ENCODE results near the gene PROSER3.
"Not testable (repeated sequence)": the region's sequence is repeated elsewhere in the genome, so short reads cannot be mapped to it uniquely, and the experiment has no call there.

The PROSER3 gene

DNA sequence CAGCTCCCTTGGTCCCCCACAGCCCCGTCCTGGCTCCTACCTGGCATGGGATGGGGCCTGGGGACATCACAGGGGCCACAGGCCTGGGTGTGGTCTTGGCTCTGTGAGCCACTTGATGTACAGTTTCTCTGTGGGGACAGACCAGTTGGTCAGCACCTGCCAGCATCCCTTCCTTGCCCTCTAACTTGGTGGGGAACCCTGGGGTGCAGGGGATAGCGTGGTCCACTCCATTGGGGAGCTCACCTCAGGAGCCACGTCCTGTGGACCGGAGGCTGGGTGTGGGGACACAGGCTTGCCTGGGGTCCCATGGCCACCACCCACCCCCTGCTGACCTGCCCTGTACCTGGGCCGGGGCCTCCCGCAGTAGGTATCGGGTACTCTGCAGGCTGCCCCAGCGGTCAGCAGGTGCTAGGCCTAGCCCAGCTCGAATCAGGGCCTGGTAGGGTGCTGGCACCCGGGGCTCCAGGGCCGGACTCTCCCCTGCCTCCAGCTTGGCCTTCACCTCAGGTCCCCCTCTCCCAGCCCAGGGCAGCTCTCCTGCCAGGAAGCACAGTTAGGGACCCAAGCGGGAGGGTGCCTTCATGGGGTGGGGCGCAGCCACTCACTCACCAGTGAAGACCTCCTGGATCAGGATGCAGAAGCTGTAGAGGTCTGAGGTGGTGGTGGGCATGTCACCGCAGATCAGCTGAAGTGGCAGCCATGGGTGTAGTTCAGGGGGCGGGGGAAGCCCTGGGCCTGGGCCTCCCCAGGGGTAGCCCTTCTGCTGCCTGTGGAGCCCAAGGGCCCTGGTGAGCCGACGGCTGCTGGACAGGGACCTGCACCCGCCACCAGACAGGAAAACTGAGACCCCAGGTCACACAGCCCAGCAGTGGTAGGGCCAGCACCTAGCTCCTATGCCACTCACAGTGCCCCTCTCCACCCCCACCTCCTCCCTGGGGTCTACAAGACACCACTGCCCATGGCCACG is 32.3 kb downstream of the PROSER3 start:
- no peak for DNase-seq (ENCODE audit: low read depth in 2 of 2)

DNA sequence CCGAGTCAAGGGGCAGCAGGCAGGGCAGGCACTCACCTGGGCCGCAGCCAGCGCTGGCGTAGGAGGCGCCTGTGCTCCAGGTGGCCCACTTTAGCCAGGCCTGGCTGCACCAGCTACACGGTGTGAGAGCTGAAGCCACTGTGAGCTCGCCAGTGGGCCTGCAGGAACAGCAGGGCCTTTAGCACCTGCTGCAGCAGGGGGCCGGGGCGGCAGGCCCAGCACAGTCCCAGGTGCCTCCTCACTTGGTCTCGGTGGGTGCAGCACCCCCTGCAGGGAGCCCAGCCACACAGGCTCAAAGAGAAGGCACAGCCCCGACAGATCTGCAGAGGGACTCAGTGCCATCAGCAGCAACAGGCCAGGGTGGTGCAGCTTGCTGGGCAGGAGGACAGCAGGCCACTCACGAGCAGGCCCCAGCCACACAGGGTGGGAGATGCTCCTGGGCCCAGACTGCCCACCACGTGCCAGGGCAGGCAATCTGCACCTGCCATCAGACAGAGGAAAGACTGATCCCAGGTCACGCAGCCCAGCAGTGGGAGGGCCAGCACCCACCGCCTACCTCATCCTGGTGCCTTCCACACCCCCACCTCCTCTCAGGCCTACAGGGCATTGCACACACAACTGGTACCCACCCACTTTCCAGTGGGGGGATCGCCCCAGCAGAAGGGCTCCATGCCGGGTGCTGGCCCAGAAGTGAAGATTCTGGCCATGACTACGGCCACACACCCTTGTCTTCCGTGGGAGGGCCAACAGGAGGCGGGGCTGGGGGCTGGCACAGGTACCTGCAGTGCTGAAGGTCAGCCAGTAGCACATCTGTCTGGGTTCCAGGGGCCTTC is 33.2 kb downstream of the PROSER3 start:
- DNase-seq (ENCODE audit: low read depth in 2 of 2), result no peak

DNA sequence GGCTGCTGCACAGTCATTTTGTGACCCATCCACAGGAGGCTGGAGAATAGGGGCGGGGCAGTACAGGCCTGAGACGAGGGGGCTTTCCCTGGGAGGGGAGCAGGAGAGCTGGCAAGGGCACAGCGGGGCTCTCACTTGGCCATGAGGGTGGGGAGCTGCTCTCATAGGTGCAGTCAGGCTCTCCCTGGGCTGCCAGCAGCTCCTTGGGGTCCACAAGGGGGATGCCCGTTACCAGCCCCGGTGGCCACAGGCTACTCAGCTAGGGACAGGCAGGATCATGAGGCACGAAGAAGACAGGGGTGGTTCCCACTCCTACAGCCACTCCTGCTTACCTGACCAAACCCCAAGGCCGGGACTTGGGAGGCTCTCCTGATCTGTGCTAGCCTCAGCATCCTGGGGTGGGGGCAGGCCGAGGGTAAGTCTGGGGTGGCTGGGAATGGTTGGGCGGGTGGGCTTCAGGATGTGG is 33.9 kb downstream of the PROSER3 start:
- DNase-seq (ENCODE audit: low read depth in 2 of 2), result no peak

DNA sequence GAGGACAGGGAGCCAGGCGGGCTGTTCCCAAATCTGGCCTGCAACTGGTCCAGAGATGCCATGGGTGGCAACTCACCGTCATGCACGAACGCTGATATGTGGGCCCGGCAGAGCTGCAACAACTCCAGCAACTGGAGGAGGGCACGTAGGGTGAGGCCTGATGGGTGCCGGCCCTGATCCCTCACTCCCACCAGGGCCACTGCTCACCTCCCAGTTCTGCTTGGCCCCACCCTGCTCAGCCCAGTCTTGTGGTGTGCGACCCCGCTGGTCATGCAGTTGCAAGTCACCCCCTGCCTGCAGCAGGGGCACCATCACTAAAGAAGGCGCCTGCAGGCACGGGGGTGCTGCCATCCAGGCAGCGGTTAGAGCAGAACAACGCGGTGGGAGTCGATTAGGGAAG is 34.3 kb downstream of the PROSER3 start:
- DNase-seq (ENCODE audit: low read depth in 2 of 2), result no peak

DNA sequence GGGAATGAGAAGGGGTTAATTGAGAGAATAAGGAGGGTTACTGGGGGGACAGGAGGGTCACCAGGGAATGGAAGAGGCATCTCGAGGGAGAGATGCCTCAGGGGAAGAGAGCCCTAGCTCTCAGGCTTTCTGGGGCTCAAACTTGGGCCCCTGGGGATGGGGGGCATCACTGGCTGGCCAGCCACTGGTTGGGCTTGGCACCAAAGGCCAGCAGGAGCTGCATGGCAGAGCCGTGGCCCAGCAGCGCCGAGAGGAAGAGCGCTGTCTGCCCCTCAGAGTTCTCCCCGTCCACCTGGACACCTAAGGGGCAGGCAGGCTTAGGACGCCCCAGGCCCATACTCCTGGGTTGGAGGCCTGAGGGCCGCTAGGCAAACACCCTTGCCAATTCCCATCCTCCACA is 34.9 kb downstream of the PROSER3 start:
- DNase-seq (ENCODE audit: low read depth in 2 of 2), result no peak

DNA sequence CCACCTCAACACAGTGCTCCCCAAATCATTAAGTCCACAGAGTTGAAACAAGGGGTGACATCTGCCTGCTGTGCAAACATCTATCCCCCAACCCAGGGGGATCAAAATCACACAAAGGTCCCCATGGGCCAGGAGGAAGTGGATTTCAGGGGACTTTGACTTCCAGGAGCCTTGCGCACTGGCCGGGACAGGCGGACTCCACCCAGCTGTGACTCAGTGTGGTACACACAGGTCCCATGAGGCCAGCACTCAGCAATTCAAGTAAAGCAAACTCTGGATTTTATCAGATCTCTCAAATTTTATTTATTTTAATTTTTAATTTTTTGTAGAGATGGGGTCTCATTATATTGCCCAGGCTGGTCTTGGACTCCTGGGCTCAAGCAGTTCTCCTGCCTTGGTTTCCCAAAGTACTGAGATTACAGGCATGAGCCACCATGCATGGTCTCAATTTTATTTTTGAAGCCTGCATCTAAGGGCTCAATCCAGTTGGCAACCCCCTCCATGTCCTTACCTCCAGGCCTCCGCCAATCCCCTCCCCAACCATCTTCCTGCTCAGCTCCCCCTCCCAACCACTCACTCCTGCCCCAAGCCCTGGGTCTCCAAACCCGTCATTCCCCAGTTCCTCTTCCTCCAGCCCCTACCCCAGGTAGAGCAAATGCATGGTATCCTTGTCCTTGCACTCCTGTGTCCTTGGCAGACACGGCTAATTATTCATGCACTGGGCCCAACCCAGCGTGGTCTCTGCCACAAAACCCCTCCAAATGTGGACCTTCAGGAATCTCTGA is 35.6 kb downstream of the PROSER3 start:
- no peak for DNase-seq (ENCODE audit: low read depth in 2 of 2)

DNA sequence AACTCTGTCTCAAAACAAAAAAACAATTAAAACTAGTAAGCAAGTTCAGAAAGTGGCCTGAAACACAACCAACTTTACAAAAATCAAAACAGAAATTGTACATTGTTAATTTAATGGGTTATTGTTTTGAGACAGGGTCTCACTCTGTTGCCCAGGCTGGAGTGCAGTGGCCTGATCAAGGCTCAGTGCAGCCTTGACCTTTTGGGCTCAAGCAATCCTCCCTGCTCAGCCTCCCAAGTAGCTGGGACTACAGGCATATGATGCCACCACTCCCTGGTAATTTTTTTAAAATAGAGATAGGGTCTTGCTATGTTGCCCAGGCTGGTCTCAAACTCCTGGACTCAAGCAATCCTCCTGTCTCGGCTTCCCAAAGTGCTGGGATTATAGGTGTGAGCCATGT is 37.6 kb downstream of the PROSER3 start:
- not testable (repeated sequence) for DNase-seq (ENCODE audit: low read depth in 2 of 2)

DNA sequence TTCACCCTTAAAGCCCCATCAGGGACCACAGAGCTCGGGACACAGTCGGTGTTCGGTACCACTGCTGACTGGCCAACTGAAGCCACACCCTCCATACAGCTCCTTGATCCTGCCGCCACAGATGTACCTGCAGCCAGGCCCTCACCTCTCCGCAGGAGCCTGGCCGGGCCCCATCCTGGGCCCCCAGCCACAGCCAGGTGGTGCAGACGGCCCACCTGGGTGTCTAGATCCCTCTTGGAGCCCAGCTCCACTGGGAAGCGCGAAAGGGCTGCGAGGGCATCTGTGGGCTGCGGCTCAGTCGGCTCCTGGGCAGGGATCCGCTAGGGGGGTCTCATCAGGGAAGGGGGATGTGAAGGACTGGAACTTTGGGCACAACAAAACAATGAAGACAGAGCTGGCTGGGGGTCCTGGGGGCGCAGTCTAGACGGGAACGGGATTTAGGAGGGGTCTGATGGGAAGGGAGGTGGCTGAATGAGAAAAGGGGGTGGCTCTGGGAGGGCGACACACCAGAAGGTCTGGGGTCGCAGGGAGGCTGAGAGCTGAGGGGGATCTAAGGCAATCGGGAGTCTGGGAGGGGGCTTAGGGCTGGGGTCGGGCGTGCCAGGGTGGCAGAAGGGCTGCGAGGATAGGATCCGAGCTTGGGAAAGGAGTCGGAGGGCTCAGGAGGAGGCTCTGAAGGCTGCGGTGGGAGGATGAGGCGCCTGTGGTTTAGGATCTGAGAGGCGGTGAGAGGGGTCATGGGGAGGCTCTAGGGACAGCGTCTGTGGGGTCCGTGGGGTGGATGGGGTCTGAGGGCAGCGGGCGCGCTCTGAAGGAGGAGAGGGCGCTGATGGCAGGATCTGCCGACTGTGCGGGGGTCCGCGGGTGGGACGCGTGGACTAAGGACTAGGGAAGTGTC is 38.9 kb downstream of the PROSER3 start:
- DNase-seq (ENCODE audit: low read depth in 2 of 2), result no peak

DNA sequence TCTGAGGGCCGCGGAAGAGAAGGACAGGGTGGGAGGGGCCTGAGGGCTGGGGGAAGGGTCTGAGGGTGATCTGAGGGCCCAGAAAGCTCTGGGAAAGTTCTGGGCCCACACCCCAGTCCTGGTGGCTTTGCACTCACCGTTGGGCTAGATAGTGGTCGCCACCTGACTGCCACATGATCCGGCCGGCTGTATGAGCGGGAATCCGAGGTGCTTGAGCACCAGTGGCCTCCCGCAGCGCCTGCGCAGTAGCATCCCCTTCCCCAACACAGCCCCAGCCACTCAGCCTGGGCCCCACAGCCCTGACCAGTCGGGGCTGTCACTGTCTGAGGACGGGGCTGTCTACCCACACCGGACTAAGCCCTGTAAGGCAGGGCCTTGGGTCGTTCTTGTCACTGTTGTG is 39.7 kb downstream of the PROSER3 start:
- DNase-seq (ENCODE audit: low read depth in 2 of 2), result no peak

DNA sequence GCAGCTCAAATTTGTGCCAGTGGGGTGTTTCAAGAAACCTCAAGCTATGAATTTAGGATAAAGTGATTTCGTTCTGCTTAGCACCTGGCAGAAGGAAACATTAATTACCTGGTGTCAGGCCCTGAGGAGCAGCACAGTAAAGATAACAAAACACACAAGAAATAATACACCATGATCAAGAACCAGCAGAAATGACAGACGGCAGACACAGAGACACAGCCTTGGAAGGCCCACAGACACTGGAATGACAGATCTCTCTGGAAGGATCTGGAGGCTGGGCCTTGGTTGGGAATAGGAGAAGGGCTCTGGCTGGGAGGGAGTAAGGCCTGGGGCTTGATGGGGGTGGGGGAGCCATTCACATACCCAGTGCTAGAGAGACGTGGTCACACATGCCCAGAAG is 43.9 kb downstream of the PROSER3 start:
- DNase-seq (ENCODE audit: low read depth in 2 of 2), result no peak

DNA sequence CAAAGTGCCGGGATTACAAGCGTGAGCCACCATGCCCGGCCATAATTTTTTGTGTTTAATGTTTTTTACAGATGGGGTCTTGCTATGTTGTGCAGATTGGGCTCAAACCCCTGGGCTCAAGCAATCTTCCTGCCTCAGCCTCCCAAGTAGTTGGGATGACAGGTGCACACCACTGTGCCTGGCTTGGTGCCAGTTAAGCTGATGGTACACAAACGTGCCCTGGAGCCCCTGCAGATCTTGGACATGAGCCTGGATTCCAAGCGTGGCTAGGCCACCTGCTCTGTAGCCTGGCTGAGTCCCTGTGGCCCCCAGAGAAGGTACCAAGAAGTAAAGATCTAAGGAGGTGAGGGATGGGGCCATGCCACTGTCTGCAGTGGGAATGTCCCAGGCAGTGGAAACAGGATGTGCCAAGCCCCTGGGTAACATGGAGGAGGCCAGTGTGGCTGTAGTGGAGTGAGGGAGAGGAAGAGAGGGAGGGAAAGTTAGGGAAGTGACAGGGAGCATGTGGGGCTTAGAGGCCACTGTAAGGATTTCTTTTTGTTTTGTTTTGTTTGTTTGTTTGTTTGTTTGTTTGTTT is 47.6 kb downstream of the PROSER3 start:
- DNase-seq (ENCODE audit: low read depth in 2 of 2), result no peak

DNA sequence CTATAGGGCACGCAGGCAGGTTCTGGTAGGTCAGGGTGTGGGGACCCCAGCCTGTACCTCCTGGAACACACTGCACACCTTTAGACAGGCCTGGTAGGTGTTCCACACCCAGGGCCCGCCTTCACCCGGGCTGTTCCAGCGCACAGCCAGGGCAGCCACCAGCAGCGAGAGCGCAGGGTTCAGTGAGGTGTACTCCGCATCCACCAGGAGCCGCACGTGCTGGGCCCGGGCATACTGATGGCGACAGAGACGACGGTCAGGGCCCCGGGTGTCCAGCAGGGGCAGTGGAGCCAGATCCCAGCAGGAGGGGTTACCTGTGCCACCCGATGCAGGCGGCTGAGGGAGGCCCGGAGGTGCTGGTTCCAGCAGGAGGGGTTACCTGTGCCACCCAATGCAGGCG is 48.6 kb downstream of the PROSER3 start:
- no peak for DNase-seq (ENCODE audit: low read depth in 2 of 2)

DNA sequence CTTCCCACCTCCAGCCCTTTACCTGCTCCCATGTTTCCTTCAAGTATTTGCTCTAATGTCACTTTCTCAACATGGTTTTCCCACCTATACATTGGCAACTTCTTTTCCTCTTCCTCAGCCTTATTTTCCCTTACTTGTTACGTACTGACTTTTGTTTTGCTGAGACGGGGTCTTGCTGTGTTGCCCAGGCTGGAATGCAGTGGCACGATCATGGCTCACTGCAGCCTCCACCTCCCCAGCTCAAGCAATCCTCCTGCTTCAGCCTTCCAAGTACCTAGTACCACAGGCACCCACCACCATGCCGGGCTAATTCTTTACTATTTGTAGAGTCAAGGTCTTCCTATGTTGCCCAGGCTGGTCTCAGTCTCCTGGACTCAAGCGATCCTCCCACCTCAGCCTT is 49.7 kb downstream of the PROSER3 start:
- DNase-seq (ENCODE audit: low read depth in 2 of 2), result no peak

DNA sequence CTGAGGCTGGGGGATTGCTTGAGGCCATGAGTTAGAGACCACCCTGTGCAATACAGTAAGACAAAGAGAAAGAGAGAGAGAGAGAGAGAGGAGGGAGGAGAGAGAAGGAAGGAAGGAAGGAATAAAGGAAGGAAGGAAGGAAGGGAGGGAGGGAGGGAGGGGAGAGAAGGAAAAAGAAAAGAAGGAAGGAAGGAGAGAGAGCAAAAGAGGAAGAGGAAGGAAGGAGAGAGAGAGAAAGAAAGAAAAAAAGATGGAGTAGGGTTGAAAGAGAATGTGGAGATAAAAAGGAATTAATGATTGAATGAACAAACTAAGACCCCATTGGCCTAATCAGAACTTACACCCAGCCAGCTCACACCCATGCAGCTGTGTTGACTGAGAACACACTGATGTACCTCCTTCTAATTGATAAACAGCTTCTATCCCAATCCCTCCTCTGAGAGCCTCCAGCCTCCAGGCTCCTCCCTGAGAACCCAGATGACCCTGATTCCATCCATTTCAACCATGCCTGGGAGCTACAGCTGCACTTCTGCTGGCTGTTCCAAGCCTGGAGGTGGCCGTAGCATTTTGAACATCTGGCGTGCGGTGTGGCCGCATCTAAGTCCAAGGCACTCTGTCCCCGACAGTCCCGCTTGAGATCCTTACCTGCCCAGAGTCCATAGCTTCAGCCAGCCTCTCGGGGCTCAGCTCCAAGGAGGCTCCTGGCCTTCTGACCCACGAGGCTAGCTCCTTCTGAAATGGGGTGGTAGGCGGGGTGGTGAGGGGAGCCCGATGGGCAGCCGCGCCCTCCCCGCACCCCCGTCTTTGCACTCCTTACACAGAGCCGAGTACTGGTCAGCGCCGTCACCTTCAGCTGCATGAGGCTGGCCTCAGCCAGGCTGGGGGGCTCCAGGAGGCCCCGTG is 53.6 kb downstream of the PROSER3 start:
- DNase-seq (ENCODE audit: low read depth in 2 of 2), result no peak

DNA sequence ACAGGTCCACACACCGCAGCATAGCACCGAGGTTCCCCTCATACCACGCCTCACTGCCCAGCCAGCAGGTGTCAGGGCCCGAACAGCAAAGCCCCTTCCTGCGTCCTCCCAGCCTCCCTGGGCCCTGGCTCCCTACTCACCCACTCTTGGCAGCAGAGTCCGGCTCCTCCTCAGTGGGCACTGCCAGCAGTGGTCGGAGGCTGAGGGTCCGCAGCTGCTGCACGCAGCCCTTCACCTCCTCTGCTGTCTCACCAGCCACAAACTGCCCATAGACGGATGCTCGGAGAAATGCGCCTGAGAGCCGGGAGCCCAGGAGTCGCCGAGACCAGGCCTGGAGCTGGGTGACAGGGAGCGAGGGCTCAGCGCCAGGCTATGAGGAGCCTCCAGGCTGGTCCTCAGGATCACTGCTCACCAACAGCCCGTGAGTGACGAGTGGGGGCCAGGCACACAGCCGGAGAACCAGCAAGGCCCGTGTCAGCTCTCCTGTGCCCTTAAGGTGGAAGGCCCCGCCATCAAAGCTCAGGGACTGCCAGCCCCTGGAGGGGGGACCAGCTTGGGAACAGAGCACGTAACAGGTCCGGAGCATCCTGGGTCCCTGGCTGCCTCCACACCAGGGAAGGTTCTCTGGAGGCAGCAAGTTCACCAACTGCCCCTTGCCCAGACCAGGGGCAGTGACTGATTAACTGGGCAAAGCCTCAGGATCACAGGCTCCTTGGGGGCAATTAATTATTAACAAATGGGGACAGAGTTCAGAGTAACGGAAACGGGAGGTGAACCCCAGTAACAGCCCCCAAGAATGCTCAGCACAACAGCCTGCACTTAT is 54.5 kb downstream of the PROSER3 start, which contains the start of gene PRODH2:
Gene PRODH2 (minus strand): TSS at position 626 of the 823 bp plus-strand sequence. CDS start 40 bp downstream, at position 586.
- no peak for DNase-seq (ENCODE audit: low read depth in 2 of 2)

DNA sequence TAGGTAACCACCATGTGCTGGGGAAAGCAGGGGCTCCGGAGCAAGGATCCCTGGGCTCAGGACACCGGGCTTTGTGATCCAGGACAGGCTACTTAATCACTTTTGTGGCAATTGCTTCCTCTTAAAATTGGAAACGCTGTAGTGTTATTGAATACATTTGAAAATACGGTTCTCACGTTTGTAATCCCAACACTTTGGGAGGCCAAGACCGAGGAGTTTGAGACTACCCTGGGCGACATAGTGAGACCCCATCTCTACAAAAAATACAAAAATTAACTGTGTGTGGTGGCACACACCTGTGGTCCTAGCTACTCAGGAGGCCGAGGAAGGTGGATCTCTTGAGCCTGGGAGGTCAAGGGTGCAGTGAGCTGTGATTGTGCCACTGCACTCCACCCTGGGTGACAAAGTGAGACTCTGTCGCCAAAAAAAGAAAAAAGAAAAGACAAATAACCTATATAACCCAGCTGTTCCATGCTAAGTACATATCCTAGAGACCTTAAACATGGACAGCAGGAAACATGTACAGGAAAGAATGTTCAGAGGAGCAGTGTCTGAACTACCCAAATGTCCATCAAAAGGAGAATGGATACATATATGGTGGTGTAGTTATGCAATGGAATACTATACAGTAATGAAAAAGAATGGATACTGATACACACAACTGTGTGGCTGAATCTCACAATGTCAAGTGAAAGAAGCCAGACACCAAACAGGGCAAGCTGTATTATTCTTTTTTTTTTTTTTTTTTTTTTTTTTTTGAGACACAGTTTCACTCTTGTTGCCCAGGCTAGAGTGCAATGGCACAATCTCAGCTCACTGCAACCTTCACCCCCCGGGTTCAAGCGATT is 55.3 kb downstream of the PROSER3 start:
- no peak for DNase-seq (ENCODE audit: low read depth in 2 of 2)

DNA sequence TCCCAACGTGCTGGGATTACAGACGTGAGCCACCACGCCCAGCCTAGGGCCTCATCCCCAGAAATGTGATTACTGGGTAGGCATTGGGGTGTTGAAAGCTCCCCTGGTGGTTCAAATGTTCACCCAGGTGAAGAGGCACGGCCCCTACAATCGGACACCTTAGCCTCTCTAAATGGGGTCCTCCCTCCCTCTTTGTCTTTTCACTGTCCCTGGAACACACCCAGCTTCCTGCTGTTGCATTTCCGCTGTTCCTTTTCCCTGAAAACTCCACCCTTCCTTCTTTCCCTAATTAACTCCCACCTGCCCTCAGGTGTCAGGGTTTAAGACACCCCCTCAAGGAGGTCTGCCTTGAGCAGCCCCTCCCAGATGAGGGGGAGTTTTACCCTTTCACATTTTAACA is 58.3 kb downstream of the PROSER3 start:
- DNase-seq (ENCODE audit: low read depth in 2 of 2), result no peak

Measured in stimulated activated CD8-positive, alpha-beta memory T cell treated with anti-CD3 and anti-CD28 coated beads, Interleukin-15, amount 100 ng/mL, for 48 hours (primary cell).